HCT116 (cell line): ENCODE data around the gene DDA1. TPM values are rescaled to one million over a fixed set of nuclear protein-coding genes. Genes with fewer than 3 reads are reported as not detected.

Source experiments
- ATAC-seq: fragments of 200-7000 bp; cut with Tn5 transposase; 2 replicates; pipeline ENCODE4 v1.9.1; 2020; ENCODE audit warnings: mild to moderate bottlenecking, moderate library complexity
- BruUV-seq: library from RNA; stranded (reverse); fragments of 400-500 nt; replicated peaks from 2 replicates; lab custom pipeline; 2021; lab: Mats Ljungman, UMichigan
- CTCF ChIA-PET: fragments of 300-600 bp; sonication (Branson Sonifier 250); formaldehyde crosslinking; loops from one replicate; lab custom pipeline; 2021; ENCODE audit warnings: antibody characterized with exemption; lab: Charles Lee
- POLR2A ChIA-PET: fragments of 300-600, 350-600 bp; sonication (Branson Sonifier 250); formaldehyde crosslinking; loops from one replicate; lab custom pipeline; 2021; ENCODE audit warnings: antibody characterized with exemption; lab: Charles Lee
- RAD21 ChIA-PET, 2 experiments: fragments of 300-600 bp; sonication (Branson Sonifier 250); formaldehyde crosslinking; loops; one replicate each; lab custom pipeline; 2023; ENCODE audit warnings: low total read pairs in 2 of 2; ENCODE audit not compliant: uncharacterized antibody in 2 of 2, unreplicated experiment in 2 of 2, low non-redundant PET in 1 of 2; lab: Charles Lee
- DNase-seq: peaks from one replicate; pipeline ENCODE4 v3.0.0-alpha.2; 2010; ENCODE audit warnings: low read depth, low spot score
- H2AFZ ChIP-seq: fragments of 200-600 bp; shearing (Covaris generic), sonication (generic); 2 replicates; pipeline ENCODE4 v1.6.1; 2017; ENCODE audit warnings: low read depth, mixed run types, mixed read lengths, antibody characterized with exemption, low read length; ENCODE audit not compliant: poor library complexity, severe bottlenecking
- H3K27ac ChIP-seq: 2 replicates; pipeline ENCODE4 v1.5.1; 2012; ENCODE audit warnings: low read depth, low read length
- H3K27me3 ChIP-seq: fragments of 200-600 bp; sonication (generic); 2 replicates; pipeline ENCODE4 v1.6.1; 2016; ENCODE audit warnings: mixed run types, low read length, mixed read lengths; ENCODE audit not compliant: insufficient read depth
- H3K36me3 ChIP-seq, 2 experiments: fragments of 200-500 bp in 1 of 2; fragments of 200-600 bp in 1 of 2; sonication (Bioruptor generic) in 1 of 2; sonication (generic) in 1 of 2; 2 replicates each; pipeline versions ENCODE4 v1.5.1 to v1.6.1; 2014 to 2016; ENCODE audit warnings: low read length in 2 of 2, inconsistent platforms in 1 of 2, mixed read lengths in 1 of 2, mixed run types in 1 of 2; ENCODE audit not compliant: insufficient read depth in 2 of 2, control insufficient read depth in 1 of 2
- H3K4me1 ChIP-seq, 2 experiments: fragments of 200-600 bp in 1 of 2; sonication (generic) in 1 of 2; 2 replicates each; pipeline versions ENCODE4 v1.5.1 to v1.6.1; 2012 to 2017; ENCODE audit warnings: low read length in 2 of 2, inconsistent platforms in 1 of 2, mild to moderate bottlenecking in 1 of 2, mixed read lengths in 1 of 2, mixed run types in 1 of 2, moderate library complexity in 1 of 2; ENCODE audit not compliant: insufficient read depth in 2 of 2, control insufficient read depth in 1 of 2
- H3K4me2 ChIP-seq: fragments of 200-600 bp; sonication (generic); 2 replicates; pipeline ENCODE4 v1.6.1; 2017; ENCODE audit warnings: mixed run types, low read length, mixed read lengths
- H3K4me3 ChIP-seq, 2 experiments: fragments of 200-600 bp in 1 of 2; sonication (generic) in 1 of 2; replicated peaks in 1 of 2; 2 replicates each; pipeline ENCODE4 v1.5.1; 2011 to 2016; ENCODE audit warnings: low read length in 2 of 2, control low read depth in 1 of 2, low read depth in 1 of 2, mild to moderate bottlenecking in 1 of 2, mixed read lengths in 1 of 2, mixed run types in 1 of 2
- H3K79me2 ChIP-seq: fragments of 200-600 bp; sonication (generic); 2 replicates; pipeline ENCODE4 v1.6.1; 2017; ENCODE audit warnings: mild to moderate bottlenecking, mixed run types, low read length, moderate library complexity, mixed read lengths; ENCODE audit not compliant: insufficient read depth
- H3K9ac ChIP-seq: fragments of 200-600 bp; sonication (generic); 2 replicates; pipeline ENCODE4 v1.6.1; 2016; ENCODE audit warnings: low read length, mixed read lengths
- H3K9me2 ChIP-seq: fragments of 200-600 bp; sonication (generic), shearing (Covaris generic); 2 replicates; pipeline ENCODE4 v1.6.1; 2017; ENCODE audit warnings: mixed run types, mild to moderate bottlenecking, moderate library complexity; ENCODE audit not compliant: insufficient read depth
- H3K9me3 ChIP-seq, 2 experiments: fragments of 200-500 bp in 1 of 2; fragments of 200-600 bp in 1 of 2; sonication (Bioruptor generic) in 1 of 2; sonication (generic) in 1 of 2; 2 replicates each; pipeline ENCODE4 v1.6.1; 2014 to 2017; ENCODE audit warnings: low read length in 2 of 2, mixed read lengths in 2 of 2, inconsistent platforms in 1 of 2, low read depth in 1 of 2, mild to moderate bottlenecking in 1 of 2, mixed run types in 1 of 2, moderate library complexity in 1 of 2; ENCODE audit not compliant: control insufficient read depth in 1 of 2, insufficient read depth in 1 of 2
- H4K20me1 ChIP-seq: fragments of 200-600 bp; sonication (generic), shearing (Covaris generic); 2 replicates; pipeline ENCODE4 v1.6.1; 2017; ENCODE audit warnings: mixed run types, mild to moderate bottlenecking, moderate library complexity; ENCODE audit not compliant: insufficient read depth
- EZH2phosphoT487 ChIP-seq: fragments of 200-600 bp; IDR thresholded peaks from 2 replicates; pipeline ENCODE4 v1.6.1; 2018; ENCODE audit warnings: antibody characterized with exemption, borderline replicate concordance
- MAX ChIP-seq: IDR thresholded peaks from 2 replicates; pipeline ENCODE4 v1.6.1; 2012
- ZBTB33 ChIP-seq: IDR thresholded peaks from 2 replicates; pipeline ENCODE4 v1.6.1; 2011; ENCODE audit warnings: mild to moderate bottlenecking, low read length, moderate library complexity; ENCODE audit not compliant: insufficient replicate concordance; ENCODE audit errors: extremely low read depth
- intact Hi-C: fragments of 100-400 bp; cut with micrococcal nuclease; formaldehyde crosslinking; loops from 2 replicates; pipeline ENCODE4 v1.10.0; 2022
- total RNA-seq: library from RNA; stranded (reverse); gene quantifications from one replicate; pipeline ENCODE4 v1.2.1, GENCODE V29; 2021; ENCODE audit not compliant: unreplicated experiment

The DDA1 gene
- total RNA-seq, 1 experiment from 2014 or later: 68.6 TPM

- ChIA-PET CTCF (interaction anchor here (0.7 to 1.7 kb wide), 8 partner anchors 11 to 214 kb away, joined by 3 to 11 read pairs (median 4); partner anchors contain the start of gene BABAM1), RAD21 (no interaction called here), POLR2A (interaction anchor here (0.7 to 2.3 kb wide), 3 partner anchors 14 to 1185 kb away, joined by 3 to 8 read pairs (median 5); partner anchors contain the start of gene BABAM1)
- TF ChIP-seq MAX (peak; percentile 97), ZBTB33 (no peak), EZH2phosphoT487 (no peak)
- H3K9me2 ChIP-seq: no peaks in the 10 kb centered on the region
- no TSS peak for BruUV-seq
- H3K4me2 ChIP-seq: peak within 1 kb of the TSS; percentile 82
- peak within 1 kb of the TSS; percentile 44 to 63 for H3K4me3 ChIP-seq
- intact Hi-C loops: loop anchor here (1.0 to 5.0 kb wide), 3 partner anchors 76 to 504 kb away; no protein-coding TSS in a partner anchor
- H3K9me3 ChIP-seq: no peaks in the 10 kb centered on the region
- DNase-seq (no peak), ATAC-seq (peak; percentile 60)
- peak within 1 kb of the TSS; percentile 74 for H3K27ac ChIP-seq
- peaks cover 2 to 15% of the 10 kb centered on the region in 2 experiments; a peak in 2 of 4 replicates for H3K36me3 ChIP-seq
- no peaks in the 10 kb centered on the region for H4K20me1 ChIP-seq
- no peak within 1 kb of the TSS for H2AFZ ChIP-seq
- peak within 1 kb of the TSS; percentile 76 for H3K9ac ChIP-seq
- H3K27me3 ChIP-seq: no peaks in the 10 kb centered on the region
- peaks cover 12% of the 10 kb centered on the region; the same call in 1 of the 2 replicates for H3K79me2 ChIP-seq
- peaks cover 0 to 23% of the 10 kb centered on the region in 2 experiments; a peak in 2 of 4 replicates for H3K4me1 ChIP-seq
Measured at GRCh38 chr19:17281391-17282304, 27.7 kb upstream of the DDA1 start, which contains the start of gene ANKLE1. Gene ANKLE1, plus strand, starts transcription at chr19:17281901. Its CDS starts 20 bp downstream, at chr19:17281921.
